Psoas muscle (tissue), 8 donors: Measurements from ENCODE around the gene CRISPLD2. TPM values are rescaled to one million over a fixed set of nuclear protein-coding genes. Genes with fewer than 3 reads are reported as not detected.
A peak's percentile ranks its signal among the peaks of the same experiment; 100 is the strongest.

Experiments used
- ATAC-seq, 4 donors: fragments of 200-7000 bp; cut with Tn5 transposase; one replicate each; pipeline ENCODE4 v1.9.1; 2020; ENCODE audit warnings: moderate library complexity in 3 of 4, mild to moderate bottlenecking in 2 of 4
- DNase-seq, 2 donors: peaks; one replicate each; pipeline ENCODE4 v3.0.0-alpha.2; 2020
- H3K27ac ChIP-seq: fragments of 200-600 bp; one replicate; pipeline ENCODE4 v1.8.0; 2022
- H3K27me3 ChIP-seq, 3 donors: fragments of 200-600 bp in 1 of 3; one replicate each; pipeline versions ENCODE4 v1.6.1 to v1.8.0; 2013 to 2022; ENCODE audit warnings: low read length in 2 of 3, mild to moderate bottlenecking in 2 of 3, moderate library complexity in 1 of 3; ENCODE audit not compliant: insufficient read depth in 3 of 3
- H3K36me3 ChIP-seq, 2 donors: fragments of 200-600 bp in 1 of 2; one replicate each; pipeline versions ENCODE4 v1.6.1 to v1.8.0; 2013 to 2022; ENCODE audit warnings: low read depth in 1 of 2, mild to moderate bottlenecking in 1 of 2, moderate library complexity in 1 of 2; ENCODE audit not compliant: insufficient read depth in 1 of 2
- H3K4me1 ChIP-seq: fragments of 200-600 bp; one replicate; pipeline ENCODE4 v1.8.0; 2022
- H3K4me3 ChIP-seq: fragments of 200-600 bp; one replicate; pipeline ENCODE4 v1.8.0; 2022; ENCODE audit warnings: mild to moderate bottlenecking
- H3K9me3 ChIP-seq: fragments of 200-600 bp; one replicate; pipeline ENCODE4 v1.8.0; 2022
- WGBS, 3 donors: extraction: QIAGEN DNeasy Blood & Tissue Kit; methylation state at CpG; one replicate each; pipeline versions ENCODE4 v1.1.6 to v1.1.7; 2013; 5-methylcytosine and 5-hydroxymethylcytosine counted together
- intact Hi-C, 2 donors: fragments of 100-400 bp; cut with DNase I; formaldehyde crosslinking; loops; one replicate each; pipeline versions ENCODE4 v1.11.0 to v1.14.2; 2022
- polyA plus RNA-seq, 3 donors: library from polyadenylated mRNA; stranded (reverse); fragments of 200-250 nt; gene quantifications; one replicate each; pipeline ENCODE4 v1.2.3, GENCODE V29; 2013
- total RNA-seq, 4 donors: library from RNA; stranded (reverse); fragmentation: NEBNext Ultra II Directional in 2 of 4; extraction: Animal tissue kit (Norgen Biotek cat#: 25700) in 2 of 4; gene quantifications; one replicate each; pipeline versions ENCODE4 v1.2.1 to v1.2.4, GENCODE V29; 2021 to 2023
- TF ChIP-seq, protein P1 (sequence below): fragments of 200-600 bp; IDR thresholded peaks from one replicate; pipeline ENCODE4 v1.8.0; 2022; ENCODE audit warnings: antibody characterized with exemption
- donor health status: healthy with polysubstance abuse.
- donor health status: DM: no; HTN: no; CAD: no; lungs with moderate emphysema.
- donor health status: Bipolar disorder and iron deficiency.
- donor health status: healthy.
- donor health status: DM: yes; HTN: yes; CAD: no.
- donor health status: DM: no; HTN: no; CAD: no.
- donor health status: DM: no; HTN: no; CAD: no.
- donor health status: DM: yes; HTN: yes; CAD: no.

CRISPLD2 gene
- total and polyA plus RNA-seq, 7 donors: 7.1 to 28.6 (median 11.5) TPM

DNA sequence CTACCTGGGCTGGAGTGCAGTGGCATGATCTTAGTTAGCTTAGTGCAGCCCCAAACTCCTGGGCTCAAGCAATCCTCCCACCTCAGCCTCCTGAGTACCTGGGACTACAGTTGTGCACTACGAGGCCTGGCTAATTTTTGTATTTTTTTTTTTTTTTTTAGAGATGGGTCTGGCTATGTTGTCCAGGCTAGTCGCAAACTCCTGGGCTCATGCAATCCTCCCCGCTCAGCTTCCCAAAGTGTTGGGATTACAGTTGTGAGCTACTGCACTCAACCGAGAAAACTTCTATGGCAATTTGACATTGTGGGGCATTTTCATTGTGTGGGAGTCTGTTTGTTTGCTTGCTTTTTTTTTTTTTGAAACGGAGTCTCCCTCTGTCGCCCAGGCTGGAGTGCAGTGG, 30.0 kb downstream of the CRISPLD2 start:
- Histone ChIP-seq H3K36me3 (peaks cover 0 to 9% of the 10 kb centered on the region in 2 donors), H3K27ac (no peak overlapping the region), H3K4me3 (no peak overlapping the region), H3K27me3 (peaks cover 0 to 7% (median 0%) of the 10 kb centered on the region in 3 donors), H3K4me1 (no peaks in the 10 kb centered on the region), H3K9me3 (no peaks in the 10 kb centered on the region)
- TF ChIP-seq, protein P1, sequence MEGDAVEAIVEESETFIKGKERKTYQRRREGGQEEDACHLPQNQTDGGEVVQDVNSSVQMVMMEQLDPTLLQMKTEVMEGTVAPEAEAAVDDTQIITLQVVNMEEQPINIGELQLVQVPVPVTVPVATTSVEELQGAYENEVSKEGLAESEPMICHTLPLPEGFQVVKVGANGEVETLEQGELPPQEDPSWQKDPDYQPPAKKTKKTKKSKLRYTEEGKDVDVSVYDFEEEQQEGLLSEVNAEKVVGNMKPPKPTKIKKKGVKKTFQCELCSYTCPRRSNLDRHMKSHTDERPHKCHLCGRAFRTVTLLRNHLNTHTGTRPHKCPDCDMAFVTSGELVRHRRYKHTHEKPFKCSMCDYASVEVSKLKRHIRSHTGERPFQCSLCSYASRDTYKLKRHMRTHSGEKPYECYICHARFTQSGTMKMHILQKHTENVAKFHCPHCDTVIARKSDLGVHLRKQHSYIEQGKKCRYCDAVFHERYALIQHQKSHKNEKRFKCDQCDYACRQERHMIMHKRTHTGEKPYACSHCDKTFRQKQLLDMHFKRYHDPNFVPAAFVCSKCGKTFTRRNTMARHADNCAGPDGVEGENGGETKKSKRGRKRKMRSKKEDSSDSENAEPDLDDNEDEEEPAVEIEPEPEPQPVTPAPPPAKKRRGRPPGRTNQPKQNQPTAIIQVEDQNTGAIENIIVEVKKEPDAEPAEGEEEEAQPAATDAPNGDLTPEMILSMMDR: no peak
- ATAC-seq (no peak), DNase-seq (no peak)
- intact Hi-C loops: no loop called here
- WGBS, 3 donors: 93 to 98% (median 94%) methylated on average over 6 of the region's 6 CpGs

- Histone ChIP-seq H3K4me3 (no peak overlapping the region), H3K27me3 (peaks cover 0 to 7% (median 0%) of the 10 kb centered on the region in 3 donors), H3K4me1 (no peaks in the 10 kb centered on the region), H3K9me3 (no peaks in the 10 kb centered on the region), H3K27ac (no peak overlapping the region), H3K36me3 (peaks cover 0 to 14% of the 10 kb centered on the region in 2 donors)
- no peak for DNase-seq
- TF ChIP-seq, protein P1: no peak
- intact Hi-C loops: no loop called here
- WGBS, 3 donors: 95 to 98% (median 97%) methylated on average over 6 of the region's 6 CpGs
- ATAC-seq: no peak
Measured at GRCh38 chr16:84850714-84851113, 30.9 kb downstream of the CRISPLD2 start.

- 82 to 89% (median 86%) methylated on average over 18 of the region's 18 CpGs for WGBS, 3 donors
- no peaks in the 10 kb centered on the region for H3K4me1 ChIP-seq
- peak in 1 of 2 donors; percentile 38 for DNase-seq
- TF ChIP-seq, protein P1: no peak
- no peaks in the 10 kb centered on the region for H3K9me3 ChIP-seq
- peaks cover 0 to 6% (median 0%) of the 10 kb centered on the region in 3 donors for H3K27me3 ChIP-seq
- ATAC-seq: no peak
- H3K4me3 ChIP-seq: no peak overlapping the region
- intact Hi-C loops: no loop called here
- H3K27ac ChIP-seq: no peak overlapping the region
- H3K36me3 ChIP-seq: peaks cover 0 to 14% of the 10 kb centered on the region in 2 donors
Measured at GRCh38 chr16:84851192-84852127, 31.7 kb downstream of the CRISPLD2 start.

DNA sequence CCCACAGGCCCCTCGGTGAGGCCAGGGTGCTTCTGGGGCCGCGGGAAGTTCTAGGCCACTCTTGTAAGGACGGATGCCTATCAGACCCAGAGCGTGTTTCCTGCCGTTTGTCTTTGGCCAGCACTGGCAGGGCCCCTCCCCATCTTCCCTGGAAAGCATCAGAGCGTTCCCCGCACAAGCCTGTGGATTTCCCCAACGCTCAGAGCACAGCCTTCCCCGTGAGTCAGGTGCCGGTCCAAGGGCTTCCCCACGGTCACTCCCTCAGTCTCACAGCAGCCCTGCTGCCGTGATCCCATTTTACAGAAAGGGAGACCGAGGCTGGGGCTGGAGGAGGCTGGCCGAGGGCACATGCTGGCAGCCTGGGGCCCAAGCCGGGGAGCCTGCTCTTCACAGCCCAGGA, 33.7 kb downstream of the CRISPLD2 start:
- H3K4me3 ChIP-seq: no peak overlapping the region
- ATAC-seq (no peak), DNase-seq (peak in 1 of 2 donors; percentile 38)
- H3K27ac ChIP-seq: no peak overlapping the region
- H3K4me1 ChIP-seq: no peaks in the 10 kb centered on the region
- no peaks in the 10 kb centered on the region for H3K27me3 ChIP-seq
- intact Hi-C loops: no loop called here
- 77 to 82% (median 80%) methylated on average over 16 of the region's 16 CpGs for WGBS, 3 donors
- peaks cover 0 to 6% of the 10 kb centered on the region in 2 donors for H3K36me3 ChIP-seq
- TF ChIP-seq, protein P1: no peak
- H3K9me3 ChIP-seq: no peaks in the 10 kb centered on the region
